ENCODE results near the gene SLC18A2.

SLC18A2 gene

DNA sequence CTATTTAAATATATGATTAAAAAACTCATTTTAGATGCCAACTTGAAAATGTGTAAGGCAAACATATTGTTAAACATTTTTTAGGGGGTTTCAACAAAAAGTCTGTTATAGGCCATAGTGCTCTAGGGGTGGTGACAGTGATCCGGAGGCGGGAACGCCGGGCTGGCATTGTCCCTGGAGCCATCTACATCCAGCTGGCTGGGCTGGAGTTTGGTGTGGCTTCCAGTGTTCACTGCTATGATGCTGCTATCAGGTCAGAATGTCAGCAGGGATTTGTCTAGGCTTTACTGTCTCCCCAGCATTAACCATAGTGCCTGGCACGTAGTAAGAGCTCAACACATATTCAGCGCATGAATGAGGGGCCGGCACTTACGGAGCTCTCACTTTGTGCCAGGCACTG is 1.9 kb upstream of the SLC18A2 start:
- DNase-seq (ENCODE audit: low spot score) = no peak

DNA sequence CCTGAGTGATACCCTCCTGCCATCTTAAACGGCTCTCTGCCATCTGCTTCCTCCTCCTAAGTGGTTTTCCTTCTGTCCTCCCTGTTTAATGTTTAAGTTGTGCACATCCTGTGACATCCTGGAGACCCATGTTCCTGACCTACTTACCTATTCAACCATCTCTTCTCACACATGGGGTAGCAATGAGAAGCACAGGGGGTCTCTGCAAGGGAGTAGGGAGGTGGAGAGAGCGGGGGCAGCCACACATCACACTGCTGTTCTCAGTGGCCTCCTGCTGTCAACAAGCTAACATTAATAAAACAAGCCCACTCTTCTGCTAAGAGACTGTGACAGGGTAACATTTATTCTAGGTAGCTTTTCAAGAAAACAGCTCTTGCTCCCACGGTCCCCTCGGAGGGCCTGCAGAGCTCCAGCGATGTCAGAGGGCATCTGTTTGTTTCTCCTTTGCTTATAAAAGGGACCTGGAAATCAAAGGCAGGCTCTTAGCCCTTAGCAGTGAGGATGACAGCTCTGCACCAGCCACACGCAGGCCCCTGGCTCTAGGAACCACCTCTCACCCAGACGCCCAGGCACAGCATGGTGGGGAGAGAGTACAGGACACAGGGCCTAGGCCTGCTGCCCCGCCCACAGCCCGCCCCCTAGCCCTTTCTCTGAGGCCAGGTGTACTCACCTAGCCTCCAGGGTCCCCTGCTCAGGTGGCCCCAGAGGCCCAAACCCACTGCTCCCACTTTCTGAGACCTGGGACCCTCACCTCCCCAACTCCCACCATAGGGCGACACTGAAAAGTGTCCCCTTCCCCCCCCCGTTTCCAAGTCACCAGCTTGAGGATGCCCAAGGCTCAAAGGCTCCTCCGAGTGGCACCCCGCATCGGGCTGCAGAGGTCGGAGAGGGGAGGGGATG is 943 bp upstream of the SLC18A2 start:
- no peak for DNase-seq (ENCODE audit: low spot score)

DNA sequence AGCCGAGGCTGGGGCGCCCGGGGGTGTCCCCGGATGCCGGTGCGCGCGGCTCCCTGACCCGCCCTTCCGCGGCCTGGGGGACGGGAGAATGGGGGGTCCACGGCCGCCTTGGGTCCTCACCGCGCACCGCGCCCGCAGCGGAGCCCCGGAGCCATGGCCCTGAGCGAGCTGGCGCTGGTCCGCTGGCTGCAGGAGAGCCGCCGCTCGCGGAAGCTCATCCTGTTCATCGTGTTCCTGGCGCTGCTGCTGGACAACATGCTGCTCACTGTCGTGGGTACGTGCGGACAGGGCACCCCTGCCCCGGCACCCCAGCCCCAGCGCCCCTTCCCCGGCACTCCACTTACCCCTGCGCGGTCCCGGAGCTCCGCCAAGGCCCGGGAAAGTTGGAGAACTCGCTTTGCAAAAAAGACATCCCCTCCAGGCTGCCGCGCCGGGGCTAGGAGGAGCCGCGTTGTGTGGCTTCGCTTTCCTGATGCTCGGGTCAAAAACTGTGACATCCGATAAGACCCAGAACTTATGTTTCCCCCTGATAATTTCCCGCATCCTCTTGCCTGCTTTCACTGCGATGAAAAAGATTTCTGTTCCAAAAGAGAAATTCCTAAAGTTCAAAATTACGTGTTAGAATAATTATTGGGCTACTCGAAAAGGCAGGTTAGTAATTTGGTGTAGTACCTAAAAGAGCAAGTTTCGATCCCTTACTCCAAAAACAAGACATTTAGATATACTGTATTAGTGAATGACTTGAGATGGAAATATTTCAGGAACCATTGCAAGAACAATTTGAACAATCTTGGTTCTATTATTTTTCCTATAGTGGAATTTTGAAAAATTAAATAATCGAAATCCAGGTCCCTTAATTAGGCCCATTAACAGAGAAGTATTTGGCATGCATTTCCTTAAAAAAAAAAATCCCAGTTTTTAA is 888 bp downstream of the SLC18A2 start:
- peak; percentile 56 for DNase-seq (ENCODE audit: low spot score)

DNA sequence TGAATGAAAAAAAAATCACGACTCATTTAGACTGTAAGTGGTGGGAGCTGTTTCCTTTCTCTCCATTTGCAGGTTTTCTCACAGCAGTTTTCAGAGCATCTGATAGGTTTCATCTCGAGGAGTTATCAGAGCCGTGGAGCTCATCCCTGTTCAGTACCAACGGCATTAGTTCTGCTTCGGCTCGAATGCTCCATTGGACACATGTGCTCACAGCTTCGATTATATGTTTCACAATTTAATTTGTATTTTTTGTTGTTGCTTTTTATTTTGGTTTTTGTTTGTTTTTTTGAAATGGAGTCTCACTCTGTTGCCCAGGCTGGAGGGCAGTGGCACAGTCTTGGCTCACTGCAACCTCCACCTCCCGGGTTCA is 1.5 kb downstream of the SLC18A2 start:
- no peak for DNase-seq (ENCODE audit: low spot score)

DNA sequence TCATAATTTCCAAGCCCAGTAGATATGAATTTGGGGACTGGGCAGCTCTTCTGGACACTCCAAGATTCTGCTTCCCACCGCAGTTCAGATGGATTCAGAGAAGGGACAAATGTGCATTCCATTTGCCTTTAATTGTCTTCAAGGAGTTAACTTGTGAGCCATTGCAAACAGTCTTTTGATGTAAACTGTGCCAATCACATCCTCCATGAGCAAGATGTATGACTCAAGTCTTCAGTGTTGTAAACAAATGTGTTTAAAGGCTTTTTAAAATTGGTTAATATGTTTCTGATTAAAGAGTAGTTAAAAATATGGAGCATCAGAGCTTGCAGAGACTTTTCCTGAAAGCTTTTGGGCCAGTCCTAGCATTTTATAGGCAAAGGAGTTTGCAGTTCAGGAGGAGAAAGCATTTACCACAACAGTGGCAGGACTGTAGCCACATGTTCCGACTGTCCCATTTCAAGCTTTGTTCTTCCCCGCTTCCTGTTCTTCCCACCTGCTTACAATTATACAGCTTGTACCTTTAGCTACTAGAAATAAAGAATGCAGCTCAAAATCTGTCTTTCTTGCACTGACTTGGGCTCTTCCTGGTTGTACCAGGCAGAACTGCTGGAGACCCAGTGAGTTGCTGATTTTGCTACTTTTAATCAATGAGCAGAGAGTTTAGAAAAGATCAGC is 6.2 kb downstream of the SLC18A2 start:
- DNase-seq (ENCODE audit: low spot score) = no peak

DNA sequence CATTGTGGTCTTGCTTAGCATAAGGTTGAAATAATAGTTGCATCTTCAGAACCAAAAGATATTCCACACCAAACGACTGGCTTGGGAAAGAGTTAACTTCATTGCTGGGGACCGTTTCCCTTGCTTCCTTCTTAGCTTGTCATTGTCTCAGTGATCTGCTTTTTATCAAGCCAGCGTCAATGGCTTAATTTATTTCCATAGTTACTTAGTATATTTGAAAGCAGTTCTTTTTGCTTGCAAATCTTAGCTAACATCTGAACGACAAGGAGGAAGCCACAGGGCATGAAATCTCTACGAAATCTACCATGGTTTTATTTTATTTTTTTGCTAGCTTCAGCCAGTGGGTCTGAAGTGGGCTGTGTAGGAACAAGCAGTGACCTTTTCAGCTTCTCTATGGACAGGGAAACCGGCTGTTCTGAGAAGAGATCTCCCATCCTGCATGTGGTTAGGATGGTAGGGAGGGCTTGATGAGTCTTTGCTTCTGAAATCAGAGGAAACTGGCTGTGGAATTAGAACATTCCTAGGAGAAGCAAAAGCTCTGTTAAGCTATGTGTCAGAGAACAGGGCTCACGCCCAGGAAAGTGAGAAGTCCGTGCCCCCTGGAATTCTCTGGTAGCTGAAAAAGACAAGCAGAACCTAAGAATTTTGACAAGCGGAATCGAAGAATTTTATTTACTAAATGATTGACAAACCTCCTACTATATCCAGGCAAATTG is 8.0 kb downstream of the SLC18A2 start:
- DNase-seq (ENCODE audit: low spot score) = no peak

DNA sequence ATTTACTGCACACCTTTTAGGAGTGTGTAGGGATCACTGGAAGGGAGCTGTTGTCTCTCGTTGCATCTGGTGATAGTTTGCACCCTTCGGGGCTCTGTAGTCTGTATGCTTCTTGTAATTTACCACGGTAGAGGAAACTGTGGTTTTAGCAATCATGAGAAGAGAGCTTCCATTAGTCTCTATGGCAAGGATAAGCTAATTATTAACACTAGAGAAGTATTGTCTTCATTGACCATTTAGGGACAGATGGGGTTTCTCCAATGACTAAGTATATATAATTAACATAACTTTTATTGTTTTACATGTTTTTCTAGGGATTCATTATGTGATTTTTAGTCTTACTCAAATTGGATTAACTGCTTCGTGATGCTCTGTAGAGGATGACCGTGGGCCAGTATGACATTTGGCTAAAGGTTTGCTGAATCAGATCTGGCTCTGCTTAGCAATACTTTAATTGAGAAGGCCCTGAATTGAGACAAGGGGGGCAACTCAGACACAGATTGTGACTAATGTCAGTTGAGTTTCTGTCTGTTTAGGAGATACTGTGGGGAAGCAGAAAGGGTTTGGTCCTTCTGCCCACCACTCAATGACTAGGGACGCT is 8.7 kb downstream of the SLC18A2 start:
- no peak for DNase-seq (ENCODE audit: low spot score)

DNA sequence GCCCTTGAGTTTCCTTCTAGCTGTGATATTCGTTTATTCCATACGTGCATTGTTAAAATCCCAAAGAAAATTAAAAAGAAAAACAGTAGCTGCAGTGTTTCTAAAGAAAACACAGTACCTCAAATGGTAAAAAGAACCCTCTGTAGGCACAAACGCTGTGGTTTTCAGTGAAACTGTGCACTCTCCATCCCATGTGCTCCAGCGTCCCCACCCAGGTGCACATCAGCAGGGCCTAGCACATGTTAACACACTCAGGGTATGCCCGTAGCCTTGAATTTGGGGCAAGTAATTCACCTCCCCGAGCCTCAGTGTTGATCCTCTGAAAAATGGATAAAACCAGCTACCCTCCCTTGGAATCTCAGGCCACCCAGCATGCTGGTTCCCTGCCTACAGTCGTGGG is 9.5 kb downstream of the SLC18A2 start:
- no peak for DNase-seq (ENCODE audit: low spot score)

DNA sequence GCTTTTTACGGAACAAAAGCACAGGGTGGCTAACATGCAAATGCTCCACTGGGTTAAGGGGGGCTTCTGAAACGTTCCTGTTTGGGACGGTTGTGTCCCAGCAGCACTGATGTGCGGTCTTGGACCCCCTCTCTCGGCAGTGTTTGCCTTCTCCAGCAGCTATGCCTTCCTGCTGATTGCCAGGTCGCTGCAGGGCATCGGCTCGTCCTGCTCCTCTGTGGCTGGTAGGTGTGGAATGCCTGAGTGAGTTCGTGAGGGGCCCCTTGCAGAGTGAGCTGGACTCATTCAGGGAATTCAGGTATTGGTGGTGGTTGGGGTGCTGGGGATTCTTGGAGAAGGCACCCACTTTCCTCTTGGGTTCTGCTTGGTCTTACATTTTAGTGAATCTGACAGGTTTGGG is 13.0 kb downstream of the SLC18A2 start:
- DNase-seq (ENCODE audit: low spot score) = no peak

DNA sequence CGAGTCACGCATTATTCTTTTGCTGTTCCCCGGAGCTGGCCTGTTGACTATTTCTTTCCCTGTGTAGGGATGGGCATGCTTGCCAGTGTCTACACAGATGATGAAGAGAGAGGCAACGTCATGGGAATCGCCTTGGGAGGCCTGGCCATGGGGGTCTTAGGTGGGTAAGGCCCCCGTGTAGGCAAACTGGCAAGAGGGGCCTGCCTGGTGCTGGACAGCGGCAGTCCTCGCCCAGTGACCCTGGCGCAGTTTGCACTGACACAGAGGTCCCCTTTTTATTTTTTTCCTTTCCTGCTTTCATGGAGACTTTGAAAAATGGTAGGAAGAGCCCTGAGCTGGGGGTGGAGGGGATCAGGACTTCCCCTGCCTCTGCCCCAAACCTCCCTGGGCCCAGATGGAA is 13.4 kb downstream of the SLC18A2 start:
- no peak for DNase-seq (ENCODE audit: low spot score)

DNA sequence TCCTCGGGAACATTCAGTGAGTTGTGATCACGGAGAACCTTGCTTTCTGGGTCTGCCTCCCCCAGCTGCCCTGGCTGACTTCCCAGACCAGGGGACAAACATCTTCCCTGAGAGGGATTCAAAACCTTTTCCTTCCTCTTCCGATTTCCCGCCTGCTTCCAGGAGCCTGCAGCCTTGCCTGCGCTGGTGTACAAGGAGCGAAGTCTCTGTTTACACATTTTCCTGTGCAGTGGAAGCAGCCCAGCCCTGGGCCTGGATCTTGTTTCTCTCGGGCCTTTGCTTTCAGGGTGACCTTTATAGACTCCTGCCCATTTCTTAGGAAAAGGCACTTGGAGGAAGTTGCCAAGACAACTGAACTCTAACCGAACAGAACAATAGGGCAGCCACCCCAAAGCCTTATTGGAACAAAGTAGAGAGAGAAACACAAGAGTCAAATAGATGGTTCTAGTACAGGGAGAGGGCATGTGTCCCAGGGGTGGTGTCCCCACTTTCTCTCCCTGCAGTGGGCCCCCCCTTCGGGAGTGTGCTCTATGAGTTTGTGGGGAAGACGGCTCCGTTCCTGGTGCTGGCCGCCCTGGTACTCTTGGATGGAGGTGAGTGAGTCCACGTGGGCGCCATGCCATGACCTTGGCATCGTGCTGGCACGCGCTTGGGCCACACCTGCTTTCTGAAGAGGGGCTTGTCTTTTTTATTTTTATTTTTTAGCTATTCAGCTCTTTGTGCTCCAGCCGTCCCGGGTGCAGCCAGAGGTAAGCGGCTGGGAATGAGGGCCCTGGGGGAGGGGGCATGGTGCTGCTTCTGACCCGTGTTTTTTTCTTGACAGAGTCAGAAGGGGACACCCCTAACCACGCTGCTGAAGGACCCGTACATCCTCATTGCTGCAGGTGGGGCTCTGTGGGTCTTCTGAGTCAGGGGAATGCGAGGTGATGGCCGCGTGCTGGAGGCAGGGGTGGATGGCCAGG is 14.1 kb downstream of the SLC18A2 start:
- no peak for DNase-seq (ENCODE audit: low spot score)

DNA sequence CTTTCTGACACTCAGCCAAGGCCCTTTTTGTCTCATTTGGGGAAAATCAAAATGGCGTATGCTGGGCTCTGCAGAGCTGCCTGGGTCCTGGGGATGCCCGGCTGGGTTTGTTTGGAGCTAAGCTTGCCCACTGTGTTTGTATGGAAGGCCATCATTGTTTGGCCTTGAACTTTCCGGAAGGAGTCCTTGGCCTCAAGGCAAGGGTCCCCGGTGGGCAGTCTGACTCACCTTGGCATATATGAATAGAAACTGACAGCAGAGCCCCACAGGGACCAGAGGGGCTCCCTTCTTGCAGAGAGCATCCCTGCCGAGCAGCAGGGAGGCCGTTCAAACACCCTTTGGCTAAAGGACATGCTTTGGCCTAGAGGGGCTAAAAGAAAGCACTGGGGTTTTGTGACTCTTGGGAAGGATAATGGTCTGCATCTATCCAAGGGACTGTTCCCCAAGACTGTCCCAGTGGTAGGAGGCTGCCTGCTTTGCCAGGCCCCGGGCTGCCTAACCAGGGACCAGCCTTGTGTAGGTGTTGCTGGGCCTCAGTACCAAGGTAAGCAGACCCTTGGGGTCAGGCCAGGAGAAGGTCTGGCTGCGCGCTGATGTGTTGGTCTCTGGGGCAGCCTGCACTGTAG is 15.0 kb downstream of the SLC18A2 start:
- DNase-seq (ENCODE audit: low spot score) = no peak

DNA sequence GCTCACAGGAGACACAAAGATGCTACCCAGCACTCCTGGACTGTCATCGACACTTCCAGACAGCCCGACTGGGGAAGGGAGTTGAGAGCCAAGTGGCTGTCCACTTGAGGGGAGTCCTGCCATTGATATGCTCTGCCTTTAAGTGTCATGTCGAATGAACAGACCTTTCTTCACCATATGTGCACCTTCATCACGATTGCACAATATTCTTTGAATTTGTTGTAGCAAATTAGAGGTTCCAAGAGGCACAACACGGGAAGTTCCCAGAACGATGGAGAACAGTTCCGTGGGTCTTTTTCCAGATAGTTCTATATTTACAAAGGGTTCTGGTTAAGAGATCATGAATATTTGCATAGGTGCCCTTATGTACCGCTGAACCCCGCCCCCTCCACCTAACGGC is 16.0 kb downstream of the SLC18A2 start:
- DNase-seq (ENCODE audit: low spot score) = no peak

DNA sequence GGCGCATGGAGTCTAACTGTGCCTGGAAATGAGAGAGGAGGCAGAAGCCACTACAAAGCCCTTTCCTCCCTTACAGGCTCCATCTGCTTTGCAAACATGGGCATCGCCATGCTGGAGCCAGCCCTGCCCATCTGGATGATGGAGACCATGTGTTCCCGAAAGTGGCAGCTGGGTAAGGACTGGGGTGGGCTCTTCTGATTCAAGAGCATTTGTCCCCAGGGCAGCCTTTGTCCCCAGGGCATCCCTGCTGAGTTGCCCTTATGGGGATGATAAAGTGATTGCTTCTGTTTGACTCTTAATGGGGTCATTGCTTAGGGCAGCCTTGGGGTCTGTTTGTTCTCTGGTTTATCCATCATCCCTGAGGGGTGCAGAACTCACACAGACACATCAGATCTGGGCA is 16.8 kb downstream of the SLC18A2 start:
- no peak for DNase-seq (ENCODE audit: low spot score)

DNA sequence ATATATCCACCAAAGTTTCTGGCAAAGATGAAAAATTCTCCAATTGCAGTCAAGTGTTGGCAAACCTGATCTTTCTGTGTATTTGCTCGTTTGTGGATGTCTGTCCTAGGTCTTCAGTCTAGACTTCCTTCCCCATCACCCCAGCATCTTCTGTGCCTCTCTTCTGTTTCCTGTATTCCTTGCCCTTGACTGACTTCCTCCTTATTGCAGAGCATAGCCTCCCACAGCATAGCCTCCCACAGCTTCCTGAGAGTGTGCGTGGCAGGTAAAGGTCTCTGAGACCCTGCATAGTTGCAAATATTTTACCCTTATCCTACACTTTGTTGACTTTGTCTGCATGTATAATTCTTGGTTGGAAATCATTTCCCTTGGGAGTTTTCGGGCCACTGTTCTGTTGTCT is 18.4 kb downstream of the SLC18A2 start:
- no peak for DNase-seq (ENCODE audit: low spot score)

DNA sequence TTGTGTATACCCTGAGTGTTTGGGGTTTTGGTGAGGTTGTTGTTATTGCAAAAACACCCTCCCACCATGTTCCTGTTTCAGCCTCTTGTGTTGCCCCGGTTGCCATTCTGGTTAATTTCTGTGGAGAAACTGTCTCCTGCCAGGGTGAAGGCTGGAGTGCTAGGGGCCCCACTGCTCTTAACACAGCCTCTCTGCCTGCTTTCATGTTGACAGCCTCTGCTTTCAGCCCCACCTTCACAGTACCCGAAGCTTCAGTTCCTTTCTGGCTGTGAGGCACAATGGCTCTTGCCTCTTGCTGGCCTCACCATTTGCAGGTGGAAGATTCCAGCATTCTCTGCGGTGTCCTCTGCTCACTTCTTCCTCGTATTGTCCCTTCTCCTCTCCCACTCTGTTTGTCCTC is 19.2 kb downstream of the SLC18A2 start:
- no peak for DNase-seq (ENCODE audit: low spot score)

DNA sequence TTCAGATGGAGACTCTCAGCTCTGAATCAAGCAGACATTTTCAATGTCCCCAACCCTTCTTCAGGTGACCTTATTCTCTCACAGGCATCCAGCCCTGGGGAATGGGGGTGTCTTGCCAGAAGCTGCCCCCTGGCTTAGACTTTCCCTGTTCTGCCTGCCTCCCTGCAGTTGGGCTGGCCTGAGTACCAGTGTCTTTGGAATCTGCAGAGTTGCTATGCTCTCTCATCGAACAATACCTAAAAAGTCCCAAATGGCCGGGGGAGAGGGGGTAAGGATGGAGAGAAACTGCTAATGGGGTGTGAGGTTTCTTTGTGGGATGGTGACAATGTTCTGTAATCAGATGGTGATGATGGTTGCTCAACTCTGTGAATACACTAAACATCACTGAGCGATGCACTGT is 20.6 kb downstream of the SLC18A2 start:
- no peak for DNase-seq (ENCODE audit: low spot score)

DNA sequence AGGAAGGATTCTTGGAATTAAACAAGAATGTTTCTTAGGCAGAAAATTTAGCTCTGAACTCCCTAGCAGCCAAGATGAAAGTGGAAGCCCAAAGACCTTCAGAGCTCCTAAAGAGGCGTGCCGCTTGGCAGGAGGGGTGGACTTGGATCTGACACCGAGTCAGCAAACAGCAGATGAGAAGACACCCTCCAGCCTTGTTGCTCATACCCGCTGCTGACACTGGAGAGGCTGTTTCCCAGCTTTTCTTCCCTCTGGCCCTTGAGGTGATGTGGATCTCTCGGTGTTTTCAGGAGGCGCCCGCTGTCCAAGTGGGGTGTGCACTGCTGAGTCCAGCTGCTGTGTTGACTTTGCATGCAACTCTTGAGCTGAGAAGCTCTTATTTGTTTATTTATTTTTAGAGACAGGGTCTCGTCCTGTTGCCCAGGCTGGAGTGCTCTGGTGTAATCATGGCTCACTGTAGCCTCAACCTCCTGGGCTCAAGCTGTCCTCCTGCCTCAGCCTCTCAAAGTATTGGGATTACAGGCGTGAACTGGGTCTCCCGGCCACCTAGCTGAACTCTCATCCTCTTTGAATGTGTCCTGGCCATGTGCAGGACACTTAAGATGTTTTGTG is 21.5 kb downstream of the SLC18A2 start:
- DNase-seq (ENCODE audit: low spot score) = no peak

DNA sequence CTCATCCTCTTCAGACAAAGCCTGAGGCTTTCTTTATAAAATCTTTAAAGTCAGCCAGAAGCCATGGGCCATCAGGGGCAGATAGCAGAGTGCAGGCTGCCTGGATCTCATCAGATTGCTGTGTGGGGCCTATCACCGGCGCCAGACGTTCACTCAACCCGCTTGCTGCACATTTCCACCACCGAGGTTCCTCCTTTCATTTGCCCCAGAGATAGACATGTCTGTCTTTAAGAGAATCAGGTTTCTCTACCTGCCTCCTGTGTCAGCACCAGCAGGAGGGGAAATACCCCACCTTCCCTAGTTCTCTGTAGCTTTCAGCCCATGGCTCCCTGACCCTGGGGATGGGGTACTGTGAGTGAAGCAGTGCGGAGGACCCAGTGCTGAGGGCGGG is 22.0 kb downstream of the SLC18A2 start:
- no peak for DNase-seq (ENCODE audit: low spot score)
